RWPE1 (cell line): Measurements from ENCODE around the gene FAHD2A.
"Not testable (repeated sequence)": the region's sequence is repeated elsewhere in the genome, so short reads cannot be mapped to it uniquely, and the experiment has no call there.

Experiments used
- CTCF ChIA-PET: fragments of 350-600 bp; sonication (Branson Sonifier 250); formaldehyde crosslinking; extraction: SDS; loops from one replicate; lab custom pipeline; 2021; lab: Yijun Ruan, JAX
- POLR2A ChIA-PET: fragments of 400-600 bp; formaldehyde crosslinking; extraction: SDS; loops from one replicate; lab custom pipeline; 2020; ENCODE audit warnings: antibody characterized with exemption; ENCODE audit not compliant: low non-redundant PET; lab: Yijun Ruan, JAX
- DNase-seq: peaks from one replicate; pipeline ENCODE4 v3.0.0; 2012; ENCODE audit warnings: low spot score
- H3K27ac ChIP-seq: fragments of 450-650 bp; 2 replicates; pipeline ENCODE4 v1.5.1; 2017
- TF ChIP-seq, protein P1 (sequence below): fragments of 450-650 bp; conservative IDR thresholded peaks from 2 replicates; pipeline ENCODE4 v1.5.1; 2017; ENCODE audit warnings: low read depth, mild to moderate bottlenecking

The FAHD2A gene

DNA sequence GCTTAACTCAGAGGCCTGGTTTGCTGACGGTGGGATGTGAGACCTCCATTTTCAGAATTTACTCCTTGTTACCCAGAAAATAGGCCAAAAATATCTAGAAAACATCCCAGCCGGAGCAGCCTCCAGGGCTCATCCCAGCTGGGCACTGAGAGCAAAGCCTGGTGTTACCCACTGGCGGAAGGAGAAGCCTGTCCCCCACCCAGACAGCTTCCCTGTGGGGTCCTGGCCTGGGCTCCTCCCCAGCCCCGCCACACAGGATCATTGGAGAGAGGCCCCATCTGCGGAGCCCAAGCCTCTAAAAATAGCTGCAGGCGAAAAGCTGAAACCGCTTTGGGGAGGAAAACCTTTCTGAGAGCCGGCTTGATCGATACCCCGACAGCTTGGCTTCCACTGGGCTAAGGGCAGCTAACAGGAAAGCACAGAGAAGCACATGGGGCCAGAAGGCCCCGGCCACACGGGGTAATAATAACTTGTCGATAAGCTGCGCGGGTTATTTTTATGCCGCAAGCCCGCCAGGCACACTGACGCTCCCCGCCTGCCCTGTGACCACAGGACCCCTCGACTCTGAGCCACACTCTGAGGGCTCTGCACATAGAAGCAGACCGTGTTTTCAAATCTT lies 26.9 kb upstream of the FAHD2A start:
- POLR2A ChIA-PET, result no interaction called here
- CTCF ChIA-PET, result interaction anchor here (0.6 kb wide), 1 partner anchor 39 kb away, joined by 3 read pairs; no protein-coding TSS in a partner anchor
- TF ChIP-seq, protein P1, sequence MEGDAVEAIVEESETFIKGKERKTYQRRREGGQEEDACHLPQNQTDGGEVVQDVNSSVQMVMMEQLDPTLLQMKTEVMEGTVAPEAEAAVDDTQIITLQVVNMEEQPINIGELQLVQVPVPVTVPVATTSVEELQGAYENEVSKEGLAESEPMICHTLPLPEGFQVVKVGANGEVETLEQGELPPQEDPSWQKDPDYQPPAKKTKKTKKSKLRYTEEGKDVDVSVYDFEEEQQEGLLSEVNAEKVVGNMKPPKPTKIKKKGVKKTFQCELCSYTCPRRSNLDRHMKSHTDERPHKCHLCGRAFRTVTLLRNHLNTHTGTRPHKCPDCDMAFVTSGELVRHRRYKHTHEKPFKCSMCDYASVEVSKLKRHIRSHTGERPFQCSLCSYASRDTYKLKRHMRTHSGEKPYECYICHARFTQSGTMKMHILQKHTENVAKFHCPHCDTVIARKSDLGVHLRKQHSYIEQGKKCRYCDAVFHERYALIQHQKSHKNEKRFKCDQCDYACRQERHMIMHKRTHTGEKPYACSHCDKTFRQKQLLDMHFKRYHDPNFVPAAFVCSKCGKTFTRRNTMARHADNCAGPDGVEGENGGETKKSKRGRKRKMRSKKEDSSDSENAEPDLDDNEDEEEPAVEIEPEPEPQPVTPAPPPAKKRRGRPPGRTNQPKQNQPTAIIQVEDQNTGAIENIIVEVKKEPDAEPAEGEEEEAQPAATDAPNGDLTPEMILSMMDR, result no peak
- H3K27ac ChIP-seq, result no peak overlapping the region
- DNase-seq, result no peak

- H3K27ac ChIP-seq, result no peak overlapping the region
- DNase-seq, result no peak
- TF ChIP-seq, protein P1, result no peak
- ChIA-PET POLR2A (no interaction called here), CTCF (no interaction called here)
Measured at GRCh38 chr2:95376311-95377215, 25.9 kb upstream of the FAHD2A start.

DNA sequence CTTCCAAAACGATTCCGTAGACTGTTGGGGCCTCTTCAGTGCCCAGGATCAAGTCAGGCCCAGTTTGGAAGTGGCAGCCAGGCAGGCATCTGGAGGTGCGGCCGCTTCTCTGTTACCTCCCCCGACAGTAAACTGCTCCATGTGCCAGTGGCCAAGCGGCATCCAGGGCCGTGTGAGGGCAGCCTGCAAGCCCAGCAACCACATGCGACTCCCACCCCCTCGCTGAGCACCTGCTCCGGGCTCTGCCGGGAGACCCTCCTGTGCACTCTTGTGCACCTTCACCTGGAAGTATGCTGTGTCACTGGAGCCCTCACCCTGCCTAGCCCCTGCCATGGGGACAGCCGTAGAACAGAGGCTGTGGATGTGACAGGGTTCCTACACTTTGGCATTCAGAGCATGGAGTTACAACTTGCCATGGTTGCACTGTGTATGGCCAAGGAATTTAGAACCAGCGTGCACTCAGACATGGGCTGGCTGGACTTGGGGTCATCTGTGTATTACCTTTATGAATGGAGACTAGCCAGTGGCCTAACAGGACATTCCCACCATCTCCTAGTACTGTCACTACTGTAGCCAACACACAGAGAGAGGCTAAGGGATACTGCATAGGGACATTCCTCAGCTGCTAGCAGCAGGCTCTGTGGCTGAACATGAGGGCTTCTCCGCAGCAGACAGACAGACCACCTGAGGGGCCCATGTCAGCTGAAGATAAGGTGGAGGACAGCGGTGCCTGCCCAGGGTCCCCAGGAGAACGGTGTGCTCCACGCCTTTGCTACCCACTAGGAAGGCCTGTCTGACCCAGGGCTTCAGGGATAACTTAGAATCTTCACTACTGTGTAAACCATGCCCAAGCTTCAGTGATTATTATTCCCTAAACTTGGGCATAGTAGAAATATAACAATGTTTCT lies 25.0 kb upstream of the FAHD2A start:
- POLR2A ChIA-PET, result no interaction called here
- CTCF ChIA-PET, result no interaction called here

DNA sequence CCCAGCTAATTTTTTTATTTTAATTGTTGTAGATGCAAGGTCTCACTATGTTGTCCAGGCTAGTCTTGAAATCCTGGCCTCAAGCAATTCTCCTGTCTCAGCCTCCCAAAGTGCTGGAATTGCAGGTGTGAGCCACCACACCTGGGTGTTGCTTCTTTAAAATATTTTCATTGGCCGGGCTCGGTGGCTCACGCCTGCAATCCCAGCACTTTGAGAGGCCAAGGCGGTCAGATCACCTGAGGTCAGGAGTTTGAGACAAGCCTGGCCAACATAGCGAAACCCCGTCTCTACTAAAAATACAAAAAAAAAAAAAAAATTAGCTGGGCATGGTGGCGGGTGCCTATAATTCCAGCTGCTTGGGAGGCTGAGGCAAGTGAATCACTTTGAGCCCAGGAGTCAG lies 24.2 kb upstream of the FAHD2A start:
- CTCF ChIA-PET, result interaction anchor here (0.6 to 1.1 kb wide), 3 partner anchors 11 to 147 kb away, joined by 3 to 5 read pairs (median 3); no protein-coding TSS in a partner anchor
- DNase-seq, H3K27ac ChIP-seq, POLR2A ChIA-PET: not testable (repeated sequence)

More for the DNA sequence above, 25.0 kb upstream of the FAHD2A start:
- DNase-seq, result no peak
- TF ChIP-seq, protein P1, result no peak
- H3K27ac ChIP-seq, result no peak overlapping the region

GRCh38 chr2:95379371-95379831 lies 23.1 kb upstream of the FAHD2A start:
- TF ChIP-seq, protein P1, result no peak
- ChIA-PET CTCF (interaction anchor here (1.1 to 1.4 kb wide), 2 partner anchors 10 to 34 kb away, joined by 4 to 5 read pairs; no protein-coding TSS in a partner anchor), POLR2A (no interaction called here)
- no peak overlapping the region for H3K27ac ChIP-seq
- no peak for DNase-seq

- no peak overlapping the region for H3K27ac ChIP-seq
- TF ChIP-seq, protein P1, result no peak
- ChIA-PET CTCF (interaction anchor here (0.6 to 1.4 kb wide), 2 partner anchors 9 to 57 kb away, joined by 3 to 4 read pairs; no protein-coding TSS in a partner anchor), POLR2A (no interaction called here)
- no peak for DNase-seq
Measured at GRCh38 chr2:95380280-95380679, 22.2 kb upstream of the FAHD2A start.
